Brain microvascular endothelial cell (primary cell): ENCODE data around the gene GRID2.

Experiments
- DNase-seq: peaks from one replicate; pipeline ENCODE4 v3.0.0-alpha.2; 2020
- H3K27ac ChIP-seq: fragments of 250-450 bp; sonication (Bioruptor Pico); 2 replicates; pipeline ENCODE4 v1.5.1; 2020; ENCODE audit warnings: mild to moderate bottlenecking, moderate library complexity
- H3K27me3 ChIP-seq: fragments of 250-450 bp; sonication (Bioruptor Pico); replicated peaks from 2 replicates; pipeline ENCODE4 v1.5.1; 2020; ENCODE audit warnings: mild to moderate bottlenecking
- H3K36me3 ChIP-seq: fragments of 250-450 bp; sonication (Bioruptor Pico); replicated peaks from 2 replicates; pipeline ENCODE4 v1.5.1; 2020; ENCODE audit warnings: mild to moderate bottlenecking
- H3K4me3 ChIP-seq: 2 replicates; pipeline ENCODE4 v1.5.1; 2011; ENCODE audit warnings: low read depth, mild to moderate bottlenecking, control low read depth, low read length, moderate library complexity
- in situ Hi-C: cut with HindIII; loops from 2 replicates; pipeline ENCODE4 v1.10.0; 2017; ENCODE audit warnings: low sequenced_read_pairs, low pct_ligation_motif_present
- TF ChIP-seq, protein P1 (sequence below): IDR thresholded peaks from 2 replicates; pipeline ENCODE4 v1.5.1; 2011; ENCODE audit warnings: low read depth, mild to moderate bottlenecking, moderate library complexity, low read length, control low read depth, inconsistent platforms; ENCODE audit errors: missing control alignments

Gene GRID2

GRCh38 chr4:93448691-93449293 lies 1145.0 kb downstream of the GRID2 start:
- no peak overlapping the region for H3K27ac ChIP-seq
- no peaks in the 10 kb centered on the region for H3K36me3 ChIP-seq
- no peak for DNase-seq
- H3K27me3 ChIP-seq = no peaks in the 10 kb centered on the region
- TF ChIP-seq, protein P1, sequence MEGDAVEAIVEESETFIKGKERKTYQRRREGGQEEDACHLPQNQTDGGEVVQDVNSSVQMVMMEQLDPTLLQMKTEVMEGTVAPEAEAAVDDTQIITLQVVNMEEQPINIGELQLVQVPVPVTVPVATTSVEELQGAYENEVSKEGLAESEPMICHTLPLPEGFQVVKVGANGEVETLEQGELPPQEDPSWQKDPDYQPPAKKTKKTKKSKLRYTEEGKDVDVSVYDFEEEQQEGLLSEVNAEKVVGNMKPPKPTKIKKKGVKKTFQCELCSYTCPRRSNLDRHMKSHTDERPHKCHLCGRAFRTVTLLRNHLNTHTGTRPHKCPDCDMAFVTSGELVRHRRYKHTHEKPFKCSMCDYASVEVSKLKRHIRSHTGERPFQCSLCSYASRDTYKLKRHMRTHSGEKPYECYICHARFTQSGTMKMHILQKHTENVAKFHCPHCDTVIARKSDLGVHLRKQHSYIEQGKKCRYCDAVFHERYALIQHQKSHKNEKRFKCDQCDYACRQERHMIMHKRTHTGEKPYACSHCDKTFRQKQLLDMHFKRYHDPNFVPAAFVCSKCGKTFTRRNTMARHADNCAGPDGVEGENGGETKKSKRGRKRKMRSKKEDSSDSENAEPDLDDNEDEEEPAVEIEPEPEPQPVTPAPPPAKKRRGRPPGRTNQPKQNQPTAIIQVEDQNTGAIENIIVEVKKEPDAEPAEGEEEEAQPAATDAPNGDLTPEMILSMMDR = no peak
- no peak overlapping the region for H3K4me3 ChIP-seq
- in situ Hi-C loops = no loop called here

GRCh38 chr4:93451954-93452353 lies 1148.2 kb downstream of the GRID2 start:
- Histone ChIP-seq H3K4me3 (no peak overlapping the region), H3K27ac (no peak overlapping the region), H3K27me3 (no peaks in the 10 kb centered on the region), H3K36me3 (no peaks in the 10 kb centered on the region)
- in situ Hi-C loops = no loop called here
- no peak for DNase-seq
- TF ChIP-seq, protein P1 = no peak

- no peaks in the 10 kb centered on the region for H3K27me3 ChIP-seq
- DNase-seq = no peak
- TF ChIP-seq, protein P1 = no peak
- no peaks in the 10 kb centered on the region for H3K36me3 ChIP-seq
- H3K4me3 ChIP-seq = no peak overlapping the region
- no peak overlapping the region for H3K27ac ChIP-seq
- in situ Hi-C loops = no loop called here
Observed at GRCh38 chr4:93461541-93461940, 1157.8 kb downstream of the GRID2 start.

DNA sequence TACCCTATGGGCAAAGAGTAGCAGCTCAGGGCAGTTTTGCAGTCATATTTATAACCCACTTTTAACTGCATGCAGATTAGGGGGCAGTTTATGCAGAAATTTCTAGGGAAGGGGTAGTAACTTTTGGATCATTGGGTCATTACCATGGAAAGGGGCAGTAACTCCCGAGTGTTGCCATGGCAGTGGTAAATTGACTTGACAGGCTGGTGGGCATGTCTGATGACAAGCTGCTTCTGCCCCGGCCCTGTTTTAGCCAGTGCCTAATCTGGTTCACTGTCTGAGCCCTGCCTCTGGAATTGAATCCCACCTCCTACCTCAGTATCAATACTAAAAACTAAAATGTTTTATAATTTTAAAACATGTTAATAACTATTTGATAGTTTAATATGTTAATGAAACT lies 1162.7 kb downstream of the GRID2 start:
- no peak overlapping the region for H3K27ac ChIP-seq
- DNase-seq = no peak
- H3K36me3 ChIP-seq = no peaks in the 10 kb centered on the region
- H3K27me3 ChIP-seq = no peaks in the 10 kb centered on the region
- no peak overlapping the region for H3K4me3 ChIP-seq
- in situ Hi-C loops = no loop called here
- TF ChIP-seq, protein P1 = no peak

DNA sequence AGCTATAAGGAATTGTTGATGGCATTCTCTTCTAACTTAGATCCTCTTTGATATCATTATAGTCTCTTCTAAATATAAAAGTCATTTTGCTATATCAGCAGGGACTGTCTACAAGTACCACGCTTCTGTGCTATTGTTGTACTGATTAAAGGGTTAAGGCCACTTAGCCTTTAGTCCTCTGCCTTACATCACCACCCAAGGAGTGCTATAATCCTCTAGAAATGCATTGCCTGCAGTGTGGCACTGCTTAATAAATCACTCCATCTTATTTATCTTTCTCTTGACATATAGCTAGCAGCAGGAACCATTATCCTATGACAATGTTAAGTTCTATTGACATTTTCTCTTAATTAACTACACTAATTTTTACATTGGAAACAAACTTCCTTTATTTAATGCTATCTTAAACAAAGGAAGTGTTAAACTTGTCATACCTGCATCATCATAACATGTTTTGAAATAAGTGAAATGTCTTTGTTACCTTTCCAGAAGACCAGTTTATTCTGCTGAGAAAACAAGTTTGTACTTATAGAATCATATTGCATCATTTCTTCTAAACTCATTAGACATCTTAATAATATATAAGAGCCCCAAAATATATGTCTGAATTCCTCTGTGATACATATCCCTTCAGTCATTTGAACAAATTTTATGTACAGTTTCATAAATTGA lies 1163.9 kb downstream of the GRID2 start:
- in situ Hi-C loops = no loop called here
- no peaks in the 10 kb centered on the region for H3K27me3 ChIP-seq
- TF ChIP-seq, protein P1 = no peak

More for the DNA sequence above, 1163.9 kb downstream of the GRID2 start:
- Histone ChIP-seq H3K27ac (no peak overlapping the region), H3K36me3 (no peaks in the 10 kb centered on the region), H3K4me3 (no peak overlapping the region)
- no peak for DNase-seq
